Mucosa of descending colon (tissue), 3 donors: ENCODE results near the gene UNC50. TPM values are rescaled to one million over a fixed set of nuclear protein-coding genes. Genes with fewer than 3 reads are reported as not detected.
A peak's percentile ranks its signal among the peaks of the same experiment; 100 is the strongest.

Source experiments
- ATAC-seq: fragments of 200-7000 bp; cut with Tn5 transposase; one replicate; pipeline ENCODE4 v1.9.1; 2020; ENCODE audit warnings: mild to moderate bottlenecking, moderate library complexity
- DNase-seq, 3 donors: peaks; one replicate each; pipeline ENCODE4 v3.0.0-alpha.2; 2020
- H3K36me3 ChIP-seq: fragments of 200-600 bp; one replicate; pipeline ENCODE4 v1.8.0; 2021; ENCODE audit warnings: low read depth, mild to moderate bottlenecking
- H3K4me1 ChIP-seq: fragments of 200-600 bp; one replicate; pipeline ENCODE4 v1.8.0; 2021; ENCODE audit warnings: low read depth, mild to moderate bottlenecking
- H3K4me3 ChIP-seq: fragments of 200-600 bp; one replicate; pipeline ENCODE4 v1.8.0; 2021; ENCODE audit warnings: mild to moderate bottlenecking
- H3K9me3 ChIP-seq: fragments of 200-600 bp; one replicate; pipeline ENCODE4 v1.8.0; 2021; ENCODE audit warnings: mild to moderate bottlenecking
- CTCF ChIP-seq: fragments of 200-600 bp; IDR thresholded peaks from one replicate; pipeline ENCODE4 v1.8.0; 2022; ENCODE audit warnings: antibody characterized with exemption, mild to moderate bottlenecking
- intact Hi-C, 2 donors: fragments of 100-400 bp; cut with DNase I in 1 of 2; cut with micrococcal nuclease in 1 of 2; formaldehyde crosslinking; loops; one replicate each; pipeline versions ENCODE4 v1.11.0 to v1.11.1; 2022; cut with DNase I, micrococcal nuclease
- total RNA-seq, 3 donors: library from RNA; stranded (reverse); fragmentation: NEBNext Ultra II Directional in 2 of 3; extraction: Animal tissue kit (Norgen Biotek cat#: 25700) in 2 of 3; gene quantifications; one replicate each; pipeline versions ENCODE4 v1.2.1 to v1.2.4, GENCODE V29; 2021 to 2023
- donor health status: DM: no; HTN: no; CAD: no; lungs with moderate emphysema.
- donor health status: DM: no; HTN: no; CAD: no.
- donor health status: DM: no; HTN: yes; CAD: no.

Gene UNC50
- total RNA-seq, 3 donors from 2014 or later, result 32.6 to 44.3 (median 35.4) TPM

- ATAC-seq, result peak; percentile 20
- no peak for TF ChIP-seq CTCF
- DNase-seq, result no peak
- Histone ChIP-seq H3K9me3 (no peaks in the 10 kb centered on the region), H3K4me1 (peaks cover 9% of the 10 kb centered on the region), H3K36me3 (no peaks in the 10 kb centered on the region), H3K4me3 (no peak overlapping the region)
- intact Hi-C loops, result no loop called here
These were observed 7.1 kb downstream of the UNC50 start for GRCh38 chr2:98615481-98615880.

GRCh38 chr2:98617149-98617548 lies 8.8 kb downstream of the UNC50 start:
- Histone ChIP-seq H3K36me3 (no peaks in the 10 kb centered on the region), H3K4me1 (no peaks in the 10 kb centered on the region), H3K9me3 (no peaks in the 10 kb centered on the region), H3K4me3 (no peak overlapping the region)
- no peak for ATAC-seq
- no peak for TF ChIP-seq CTCF
- DNase-seq, result no peak
- intact Hi-C loops, result no loop called here

GRCh38 chr2:98623657-98624056 lies 15.3 kb downstream of the UNC50 start:
- H3K36me3 ChIP-seq, result no peaks in the 10 kb centered on the region
- no peak overlapping the region for H3K4me3 ChIP-seq
- no peak for DNase-seq
- no peak for TF ChIP-seq CTCF
- ATAC-seq, result peak; percentile 29
- no peaks in the 10 kb centered on the region for H3K4me1 ChIP-seq
- intact Hi-C loops, result no loop called here
- H3K9me3 ChIP-seq, result no peaks in the 10 kb centered on the region

GRCh38 chr2:98632351-98632750 lies 24.0 kb downstream of the UNC50 start:
- H3K4me3 ChIP-seq, result no peak overlapping the region
- no peaks in the 10 kb centered on the region for H3K9me3 ChIP-seq
- no peaks in the 10 kb centered on the region for H3K4me1 ChIP-seq
- H3K36me3 ChIP-seq, result peaks cover 3% of the 10 kb centered on the region
- intact Hi-C loops, result no loop called here
- ATAC-seq (no peak), DNase-seq (no peak)
- no peak for TF ChIP-seq CTCF

GRCh38 chr2:98634406-98635092 lies 26.2 kb downstream of the UNC50 start:
- Histone ChIP-seq H3K4me3 (no peak overlapping the region), H3K9me3 (no peaks in the 10 kb centered on the region), H3K36me3 (peaks cover 3% of the 10 kb centered on the region), H3K4me1 (no peaks in the 10 kb centered on the region)
- no peak for TF ChIP-seq CTCF
- ATAC-seq, result peak; percentile 57
- DNase-seq, result peak in 1 of 3 donors; percentile 23
- intact Hi-C loops, result no loop called here
